Keratinocyte (primary cell): Measurements from ENCODE around the gene CHAMP1. TPM values are rescaled to one million over a fixed set of nuclear protein-coding genes. Genes with fewer than 3 reads are reported as not detected.

Experiments
- DNase-seq: peaks from one replicate; pipeline ENCODE4 v3.0.0-alpha.2; 2011; ENCODE audit warnings: low read depth, missing footprints, low spot score
- FAIRE-seq: peaks from 2 replicates; lab custom pipeline; 2011; peaks lifted over from hg19 to GRCh38; lab: Jason Lieb, UNC
- H2AFZ ChIP-seq: 2 replicates; pipeline ENCODE4 v1.6.0; 2012; ENCODE audit warnings: low read length, control low read depth, inconsistent platforms; ENCODE audit not compliant: control insufficient read depth
- H3K27ac ChIP-seq: 2 replicates; pipeline ENCODE4 v1.5.1; 2011; ENCODE audit warnings: low read length; ENCODE audit not compliant: control insufficient read depth, insufficient read depth
- H3K27me3 ChIP-seq: 3 replicates; pipeline ENCODE4 v1.6.0; 2011; ENCODE audit warnings: low read length; ENCODE audit not compliant: control insufficient read depth, insufficient read depth; ENCODE audit errors: extremely low read depth
- H3K36me3 ChIP-seq, 2 experiments: 2 replicates in 1 of 2; 3 replicates in 1 of 2; pipeline ENCODE4 v1.5.1; 2011; ENCODE audit warnings: low read length in 2 of 2, mild to moderate bottlenecking in 1 of 2; ENCODE audit not compliant: control insufficient read depth in 2 of 2, insufficient read depth in 2 of 2; ENCODE audit errors: extremely low read depth in 1 of 2
- H3K4me1 ChIP-seq: 3 replicates; pipeline ENCODE4 v1.5.1; 2011; ENCODE audit warnings: low read length; ENCODE audit not compliant: control insufficient read depth, insufficient read depth; ENCODE audit errors: extremely low read depth
- H3K4me2 ChIP-seq: 3 replicates; pipeline ENCODE4 v1.6.0; 2011; ENCODE audit warnings: low read depth, low read length; ENCODE audit not compliant: control insufficient read depth, insufficient read depth; ENCODE audit errors: extremely low read depth
- H3K4me3 ChIP-seq, 3 experiments: fragments of 200-600 bp in 1 of 3; sonication (generic) in 1 of 3; 2 replicates in 2 of 3; 3 replicates in 1 of 3; pipeline ENCODE4 v1.5.1; 2011 to 2016; ENCODE audit warnings: low read length in 3 of 3, mild to moderate bottlenecking in 3 of 3, control low read depth in 2 of 3, inconsistent platforms in 1 of 3, low read depth in 1 of 3, mixed read lengths in 1 of 3, mixed run types in 1 of 3, moderate library complexity in 1 of 3; ENCODE audit not compliant: control insufficient read depth in 2 of 3, insufficient read depth in 2 of 3; ENCODE audit errors: extremely low read depth in 1 of 3
- H3K79me2 ChIP-seq: 2 replicates; pipeline ENCODE4 v1.6.0; 2012; ENCODE audit warnings: low read length; ENCODE audit not compliant: control insufficient read depth, insufficient read depth
- H3K9ac ChIP-seq: 3 replicates; pipeline ENCODE4 v1.6.0; 2011; ENCODE audit warnings: low read length; ENCODE audit not compliant: control insufficient read depth, insufficient read depth; ENCODE audit errors: extremely low read depth
- H3K9me1 ChIP-seq: 3 replicates; pipeline ENCODE4 v1.6.0; 2011; ENCODE audit warnings: low read length; ENCODE audit not compliant: control insufficient read depth, insufficient read depth; ENCODE audit errors: extremely low read depth
- H3K9me3 ChIP-seq: 2 replicates; pipeline ENCODE4 v1.5.1; 2012; ENCODE audit warnings: low read depth, low read length; ENCODE audit not compliant: control insufficient read depth
- H4K20me1 ChIP-seq: 3 replicates; pipeline ENCODE4 v1.6.0; 2011; ENCODE audit warnings: low read length; ENCODE audit not compliant: control insufficient read depth, insufficient read depth; ENCODE audit errors: extremely low read depth
- EZH2 ChIP-seq: IDR thresholded peaks from one replicate; pipeline ENCODE4 v1.6.1; 2012; ENCODE audit warnings: inconsistent platforms, mild to moderate bottlenecking, low read length, moderate library complexity
- dilution Hi-C: fragments of 300-500 bp; cut with MboI; formaldehyde crosslinking; loops from one replicate; pipeline ENCODE4 v1.7.0; 2020; ENCODE audit warnings: low sequenced_read_pairs; ENCODE audit not compliant: extremely low pct_ligation_motif_present
- polyA plus RNA-seq, 5 experiments: library from polyadenylated mRNA; depleted of rRNA in 3 of 5; stranded (reverse) in 3 of 5; stranded (forward) in 1 of 5; unstranded in 1 of 5; fragments of >200 nt; gene quantifications; 1 replicate in 1 of 5; 2 replicates in 3 of 5; 3 replicates in 1 of 5; pipeline versions ENCODE4 v1.2.1 to v1.2.3, GENCODE V29; 2011 to 2012; ENCODE audit warnings: missing spikeins in 2 of 5, low read depth in 1 of 5, low replicate concordance in 1 of 5
- TF ChIP-seq, protein P1 (sequence below), 3 experiments: IDR thresholded peaks in 1 of 3; conservative IDR thresholded peaks in 1 of 3; optimal IDR thresholded peaks in 1 of 3; 2 replicates in 2 of 3; 3 replicates in 1 of 3; pipeline versions ENCODE3 to v1.5.1; 2011; ENCODE audit warnings: low read length in 3 of 3, mild to moderate bottlenecking in 3 of 3, moderate library complexity in 2 of 3, control low read depth in 1 of 3, inconsistent platforms in 1 of 3; ENCODE audit not compliant: insufficient read depth in 2 of 3; ENCODE audit errors: extremely low read depth in 1 of 3

CHAMP1 gene
- polyA plus RNA-seq, 1 donor (not counting 4 experiments of a cell fraction or from before 2014, with no cell fraction given): 14.2 TPM

DNA sequence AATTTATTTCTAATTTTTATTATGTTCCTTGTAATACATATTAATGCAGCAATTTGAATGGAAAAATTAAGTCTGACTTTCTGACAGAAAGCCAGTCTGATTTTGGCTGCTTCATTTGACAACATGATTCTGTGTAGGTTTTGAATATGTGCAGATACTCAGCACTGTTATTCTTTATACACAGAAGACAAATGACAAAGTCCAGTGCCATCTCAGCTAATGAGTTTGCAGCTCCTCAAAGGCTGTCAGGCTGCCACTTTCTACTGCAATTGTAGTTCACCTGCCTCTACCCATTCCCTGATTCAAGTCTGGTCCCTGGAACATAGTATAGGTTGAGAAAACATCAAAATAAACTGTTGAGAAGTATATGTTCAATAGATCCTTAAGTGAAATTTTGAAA lies 2.9 kb upstream of the CHAMP1 start:
- peaks cover 0 to 3% of the 10 kb centered on the region in 2 experiments for H3K36me3 ChIP-seq
- FAIRE-seq: no peak
- H3K4me3 ChIP-seq: no peak overlapping the region
- H3K27ac ChIP-seq: no peak overlapping the region
- no peak overlapping the region for H3K4me2 ChIP-seq
- H2AFZ ChIP-seq: no peak overlapping the region
- no peak overlapping the region for H3K9ac ChIP-seq
- peaks cover 9% of the 10 kb centered on the region for H3K4me1 ChIP-seq
- dilution Hi-C loops: no loop called here
- no peaks in the 10 kb centered on the region for H4K20me1 ChIP-seq
- H3K9me1 ChIP-seq: no peaks in the 10 kb centered on the region
- no peaks in the 10 kb centered on the region for H3K9me3 ChIP-seq
- H3K79me2 ChIP-seq: peaks cover 20% of the 10 kb centered on the region
- no peak for DNase-seq
- TF ChIP-seq EZH2: no peak
- TF ChIP-seq, protein P1, sequence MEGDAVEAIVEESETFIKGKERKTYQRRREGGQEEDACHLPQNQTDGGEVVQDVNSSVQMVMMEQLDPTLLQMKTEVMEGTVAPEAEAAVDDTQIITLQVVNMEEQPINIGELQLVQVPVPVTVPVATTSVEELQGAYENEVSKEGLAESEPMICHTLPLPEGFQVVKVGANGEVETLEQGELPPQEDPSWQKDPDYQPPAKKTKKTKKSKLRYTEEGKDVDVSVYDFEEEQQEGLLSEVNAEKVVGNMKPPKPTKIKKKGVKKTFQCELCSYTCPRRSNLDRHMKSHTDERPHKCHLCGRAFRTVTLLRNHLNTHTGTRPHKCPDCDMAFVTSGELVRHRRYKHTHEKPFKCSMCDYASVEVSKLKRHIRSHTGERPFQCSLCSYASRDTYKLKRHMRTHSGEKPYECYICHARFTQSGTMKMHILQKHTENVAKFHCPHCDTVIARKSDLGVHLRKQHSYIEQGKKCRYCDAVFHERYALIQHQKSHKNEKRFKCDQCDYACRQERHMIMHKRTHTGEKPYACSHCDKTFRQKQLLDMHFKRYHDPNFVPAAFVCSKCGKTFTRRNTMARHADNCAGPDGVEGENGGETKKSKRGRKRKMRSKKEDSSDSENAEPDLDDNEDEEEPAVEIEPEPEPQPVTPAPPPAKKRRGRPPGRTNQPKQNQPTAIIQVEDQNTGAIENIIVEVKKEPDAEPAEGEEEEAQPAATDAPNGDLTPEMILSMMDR (optimal IDR thresholded peaks at IDR 0.05 in 1 of 3, IDR thresholded peaks at IDR 0.05 in 1 of 3, conservative IDR thresholded peaks at IDR 0.05 in 1 of 3; ENCODE audit: extremely low read depth in 1 of 3, insufficient read depth in 2 of 3, low read length in 3 of 3): no peak
- H3K27me3 ChIP-seq: no peaks in the 10 kb centered on the region

DNA sequence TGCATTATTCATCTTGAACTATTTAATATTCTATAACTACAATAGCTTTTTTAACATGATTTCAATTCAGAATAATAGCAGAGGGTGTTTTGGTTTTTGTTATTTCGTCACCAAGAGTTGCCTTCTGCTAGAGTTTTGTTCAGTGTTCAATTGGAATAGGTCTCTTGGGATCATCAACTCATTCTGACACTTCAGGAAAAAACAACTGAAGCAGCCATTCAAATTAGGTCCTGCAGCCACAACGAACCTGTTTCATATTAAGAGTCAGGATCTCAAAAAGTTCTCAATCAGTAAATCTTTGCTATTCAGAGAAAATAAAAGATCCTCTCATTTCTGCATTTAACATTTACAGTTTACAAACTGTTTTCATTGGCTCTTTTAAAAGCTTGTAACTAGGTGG lies 2.4 kb upstream of the CHAMP1 start:
- H3K4me3 ChIP-seq: no peak overlapping the region
- H3K79me2 ChIP-seq: peaks cover 26% of the 10 kb centered on the region
- H3K4me2 ChIP-seq: no peak overlapping the region
- H3K9me3 ChIP-seq: no peaks in the 10 kb centered on the region
- H3K27me3 ChIP-seq: no peaks in the 10 kb centered on the region
- no peak overlapping the region for H3K27ac ChIP-seq
- peaks cover 9% of the 10 kb centered on the region for H3K4me1 ChIP-seq
- TF ChIP-seq, protein P1 (optimal IDR thresholded peaks at IDR 0.05 in 1 of 3, IDR thresholded peaks at IDR 0.05 in 1 of 3, conservative IDR thresholded peaks at IDR 0.05 in 1 of 3; ENCODE audit: extremely low read depth in 1 of 3, insufficient read depth in 2 of 3, low read length in 3 of 3): no peak
- no peak for TF ChIP-seq EZH2
- H4K20me1 ChIP-seq: no peaks in the 10 kb centered on the region
- FAIRE-seq (no peak), DNase-seq (no peak)
- peaks cover 0 to under 1% of the 10 kb centered on the region in 2 experiments for H3K36me3 ChIP-seq
- dilution Hi-C loops: no loop called here
- H2AFZ ChIP-seq: no peak overlapping the region
- no peak overlapping the region for H3K9ac ChIP-seq
- H3K9me1 ChIP-seq: no peaks in the 10 kb centered on the region
